Mucosa of stomach (tissue), 1 donor: ENCODE data around the gene TAGAP.

Source experiments
- H3K27me3 ChIP-seq: one replicate; pipeline ENCODE4 v1.7.0; 2013; ENCODE audit warnings: mild to moderate bottlenecking, low read length; ENCODE audit not compliant: control insufficient read depth, insufficient read depth
- H3K36me3 ChIP-seq: one replicate; pipeline ENCODE4 v1.7.0; 2013; ENCODE audit warnings: low read length; ENCODE audit not compliant: control insufficient read depth, insufficient read depth
- H3K4me1 ChIP-seq: one replicate; pipeline ENCODE4 v1.7.0; 2013; ENCODE audit warnings: mild to moderate bottlenecking, low read length; ENCODE audit not compliant: control insufficient read depth, insufficient read depth
- H3K4me3 ChIP-seq: one replicate; pipeline ENCODE4 v1.7.0; 2013; ENCODE audit warnings: low read length
- H3K9ac ChIP-seq: one replicate; pipeline ENCODE4 v1.7.0; 2013; ENCODE audit warnings: mild to moderate bottlenecking, low read length, moderate library complexity
- H3K9me3 ChIP-seq: one replicate; pipeline ENCODE4 v1.7.0; 2013; ENCODE audit warnings: mild to moderate bottlenecking, low read length, moderate library complexity; ENCODE audit not compliant: control insufficient read depth
- donor health status: Pancreatic carcinoma.

TAGAP gene

GRCh38 chr6:159082039-159082815 is 37.4 kb upstream of the TAGAP start:
- peaks cover 5% of the 10 kb centered on the region for H3K27me3 ChIP-seq
- no peak overlapping the region for H3K9ac ChIP-seq
- no peaks in the 10 kb centered on the region for H3K9me3 ChIP-seq
- no peaks in the 10 kb centered on the region for H3K36me3 ChIP-seq
- H3K4me1 ChIP-seq: no peaks in the 10 kb centered on the region
- no peak overlapping the region for H3K4me3 ChIP-seq

DNA sequence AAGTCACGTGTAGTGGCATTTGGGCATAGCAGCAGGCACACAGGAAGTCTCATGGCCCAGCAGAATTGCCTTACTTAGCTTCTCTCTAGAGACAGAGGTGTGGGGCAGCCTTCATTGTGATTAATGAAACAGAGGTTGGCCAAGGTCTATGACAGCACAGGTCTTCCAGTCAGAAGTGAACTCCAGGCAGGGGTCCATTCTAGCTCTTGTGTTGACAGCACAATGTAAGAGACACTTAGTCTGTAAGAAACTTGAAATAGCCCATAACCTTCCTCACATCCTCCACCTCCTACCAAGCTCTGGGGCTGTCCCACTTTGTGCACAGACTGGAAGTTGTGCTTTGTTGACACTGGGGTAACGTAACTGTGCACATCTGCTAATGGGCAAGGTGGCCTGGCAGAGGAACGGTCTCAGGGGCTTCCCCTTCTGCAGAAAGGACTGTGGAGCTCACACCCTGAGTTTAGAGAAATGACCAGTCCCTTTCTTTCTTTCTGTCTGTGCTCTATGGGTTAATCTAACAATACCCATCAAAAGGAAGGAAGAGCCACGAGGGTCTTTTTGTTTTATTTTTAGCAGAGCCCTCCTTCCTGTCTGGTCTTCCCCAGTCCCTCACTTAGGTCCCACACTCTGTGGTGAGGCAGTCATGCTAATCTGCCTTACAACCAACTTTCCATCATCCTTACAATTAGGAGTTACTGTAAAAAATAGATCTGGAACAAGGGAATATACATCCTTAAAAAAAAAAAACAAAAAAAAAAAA is 35.6 kb upstream of the TAGAP start:
- Histone ChIP-seq H3K4me1 (no peaks in the 10 kb centered on the region), H3K27me3 (peaks cover 5% of the 10 kb centered on the region), H3K36me3 (no peaks in the 10 kb centered on the region), H3K9me3 (no peaks in the 10 kb centered on the region), H3K9ac (no peak overlapping the region), H3K4me3 (no peak overlapping the region)

- Histone ChIP-seq H3K9ac (no peak overlapping the region), H3K9me3 (no peaks in the 10 kb centered on the region), H3K36me3 (no peaks in the 10 kb centered on the region), H3K4me1 (no peaks in the 10 kb centered on the region), H3K4me3 (no peak overlapping the region), H3K27me3 (peaks cover 5% of the 10 kb centered on the region)
These were observed 34.6 kb upstream of the TAGAP start for GRCh38 chr6:159079367-159079766.

DNA sequence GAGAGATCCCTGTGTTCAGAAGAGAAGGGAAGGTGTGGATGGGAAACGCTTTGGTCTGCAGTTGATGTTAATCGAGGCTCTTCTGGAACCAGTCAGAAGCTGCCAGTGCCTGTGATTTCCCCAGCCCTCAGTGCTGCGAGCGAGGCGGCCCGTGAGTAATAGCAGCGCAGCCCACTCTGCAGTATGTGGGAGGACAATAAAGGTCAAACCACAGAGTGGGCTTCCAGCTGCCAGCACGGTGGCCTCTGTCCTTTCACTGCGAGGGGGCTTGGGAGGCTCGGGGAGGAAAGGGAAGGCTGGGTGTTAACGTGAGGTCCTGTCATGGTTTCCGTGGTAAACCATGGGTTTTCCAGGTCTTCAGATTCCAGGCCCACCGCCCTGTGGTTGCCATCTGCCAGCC is 32.3 kb upstream of the TAGAP start:
- Histone ChIP-seq H3K4me3 (no peak overlapping the region), H3K9ac (no peak overlapping the region), H3K36me3 (no peaks in the 10 kb centered on the region), H3K9me3 (no peaks in the 10 kb centered on the region), H3K4me1 (no peaks in the 10 kb centered on the region), H3K27me3 (peaks cover 5% of the 10 kb centered on the region)

DNA sequence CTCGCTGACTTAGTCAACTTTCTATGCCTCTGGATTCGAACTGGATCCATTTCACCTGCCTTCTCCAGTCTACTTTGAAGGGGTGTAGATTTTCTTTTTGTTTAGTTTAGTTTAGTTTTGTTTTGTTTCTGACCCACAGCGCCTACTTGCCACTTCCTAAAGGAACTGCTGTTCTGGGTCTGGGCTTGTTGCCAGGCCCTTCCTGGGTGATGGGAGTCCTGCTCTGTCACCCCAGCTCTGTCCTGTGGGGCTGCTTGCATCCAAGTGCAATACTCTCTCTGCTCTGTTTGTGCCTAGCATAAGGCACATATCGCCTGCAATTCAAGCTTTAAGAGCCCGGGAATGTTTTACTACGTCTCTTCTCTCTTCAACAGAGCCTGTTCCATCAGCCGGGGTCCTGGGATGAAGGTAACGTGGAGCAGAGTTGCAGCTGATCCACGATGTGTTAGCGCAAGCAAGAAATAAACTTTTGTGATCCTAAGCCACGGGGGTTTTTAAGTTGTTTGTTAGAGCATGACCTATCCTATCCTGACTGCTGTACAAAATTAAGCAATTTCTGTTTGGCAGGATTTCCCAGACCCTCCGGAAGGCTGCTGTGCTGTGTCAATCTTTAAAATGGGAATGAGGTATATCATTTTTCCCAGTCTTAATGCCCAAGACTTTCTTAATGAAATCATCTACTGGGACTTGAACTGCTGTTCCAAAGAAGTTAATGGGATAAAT is 30.9 kb upstream of the TAGAP start:
- no peaks in the 10 kb centered on the region for H3K36me3 ChIP-seq
- no peak overlapping the region for H3K4me3 ChIP-seq
- no peaks in the 10 kb centered on the region for H3K4me1 ChIP-seq
- no peaks in the 10 kb centered on the region for H3K9me3 ChIP-seq
- H3K27me3 ChIP-seq: peaks cover 5% of the 10 kb centered on the region
- no peak overlapping the region for H3K9ac ChIP-seq

GRCh38 chr6:159074876-159075275 is 30.1 kb upstream of the TAGAP start:
- no peaks in the 10 kb centered on the region for H3K9me3 ChIP-seq
- H3K27me3 ChIP-seq: peaks cover 5% of the 10 kb centered on the region
- H3K4me3 ChIP-seq: no peak overlapping the region
- H3K4me1 ChIP-seq: no peaks in the 10 kb centered on the region
- H3K36me3 ChIP-seq: no peaks in the 10 kb centered on the region
- no peak overlapping the region for H3K9ac ChIP-seq

- H3K4me3 ChIP-seq: no peak overlapping the region
These were observed 29.4 kb upstream of the TAGAP start for GRCh38 chr6:159074120-159074684.

DNA sequence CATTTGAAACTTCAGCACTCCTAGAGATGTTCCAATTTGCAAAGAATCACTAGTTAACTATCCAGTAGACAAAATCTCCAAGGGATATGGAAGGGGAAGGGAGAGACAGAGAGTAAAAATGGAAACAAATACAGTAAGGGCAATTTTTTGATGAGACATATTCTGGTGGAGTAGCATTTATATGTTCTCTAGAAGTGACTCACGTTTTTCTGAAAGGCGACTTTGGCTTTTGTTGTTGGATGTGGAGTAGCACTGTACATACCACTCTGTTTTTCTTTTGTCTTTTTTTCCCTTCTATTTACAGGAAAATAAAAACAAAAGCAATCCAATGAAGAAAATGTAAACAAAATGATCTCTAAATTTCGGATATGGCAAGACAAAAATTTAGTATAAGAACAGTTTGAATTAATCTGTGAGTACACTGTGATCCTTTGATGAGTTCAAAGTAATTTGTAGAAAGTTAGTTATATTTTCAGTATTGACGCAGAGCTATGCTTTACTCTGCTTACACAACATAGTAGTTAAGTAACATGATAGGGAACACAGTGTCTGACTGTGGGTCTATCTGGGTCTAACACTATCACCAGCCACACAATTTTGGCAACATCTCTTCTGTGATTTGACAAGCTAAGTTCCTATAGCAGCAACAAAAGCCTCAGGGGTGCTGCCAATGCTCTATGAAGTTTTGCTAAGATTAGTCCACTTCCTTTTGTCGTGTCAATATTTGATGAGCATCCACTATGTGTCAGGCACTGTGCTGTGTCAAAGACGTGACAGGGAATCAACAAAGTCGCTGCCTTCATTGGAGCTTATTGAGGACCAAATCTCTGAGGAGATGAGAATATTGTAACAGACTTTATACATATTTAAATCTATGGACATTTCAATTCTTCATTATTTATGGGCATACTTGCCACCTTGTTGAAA is 27.3 kb upstream of the TAGAP start:
- Histone ChIP-seq H3K9ac (no peak overlapping the region), H3K4me3 (no peak overlapping the region), H3K36me3 (no peaks in the 10 kb centered on the region), H3K9me3 (no peaks in the 10 kb centered on the region), H3K27me3 (peaks cover 7% of the 10 kb centered on the region), H3K4me1 (no peaks in the 10 kb centered on the region)

More at GRCh38 chr6:159074120-159074684, 29.4 kb upstream of the TAGAP start:
- no peaks in the 10 kb centered on the region for H3K4me1 ChIP-seq
- no peaks in the 10 kb centered on the region for H3K36me3 ChIP-seq
- no peak overlapping the region for H3K9ac ChIP-seq
- H3K9me3 ChIP-seq: no peaks in the 10 kb centered on the region
- H3K27me3 ChIP-seq: peaks cover 8% of the 10 kb centered on the region

GRCh38 chr6:159068904-159069578 is 24.2 kb upstream of the TAGAP start:
- Histone ChIP-seq H3K27me3 (peaks cover 7% of the 10 kb centered on the region), H3K36me3 (no peaks in the 10 kb centered on the region), H3K4me1 (no peaks in the 10 kb centered on the region), H3K4me3 (no peak overlapping the region), H3K9me3 (no peaks in the 10 kb centered on the region), H3K9ac (no peak overlapping the region)

GRCh38 chr6:159067334-159067733 is 22.5 kb upstream of the TAGAP start:
- no peaks in the 10 kb centered on the region for H3K4me1 ChIP-seq
- no peaks in the 10 kb centered on the region for H3K36me3 ChIP-seq
- peaks cover 7% of the 10 kb centered on the region for H3K27me3 ChIP-seq
- H3K9ac ChIP-seq: no peak overlapping the region
- no peaks in the 10 kb centered on the region for H3K9me3 ChIP-seq
- no peak overlapping the region for H3K4me3 ChIP-seq

DNA sequence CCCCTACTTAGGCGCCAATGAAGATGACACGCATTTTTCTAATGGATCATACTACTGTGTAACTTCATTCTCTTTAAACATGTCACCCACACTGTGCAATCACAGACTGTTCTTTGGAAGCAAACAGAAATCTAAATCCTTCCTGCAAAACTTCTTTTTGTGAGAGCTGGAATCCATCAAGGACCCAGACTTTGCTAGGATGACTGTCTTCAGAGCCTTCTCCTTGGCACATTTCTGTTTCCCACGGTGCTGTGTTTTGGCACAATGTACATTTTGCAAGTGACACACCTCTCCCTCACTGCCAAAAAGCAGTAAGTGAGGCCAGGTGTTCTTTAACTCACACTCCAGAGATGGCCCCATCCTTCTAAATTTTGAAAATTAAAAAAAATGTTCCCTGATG is 21.7 kb upstream of the TAGAP start:
- H3K36me3 ChIP-seq: no peaks in the 10 kb centered on the region
- no peak overlapping the region for H3K4me3 ChIP-seq
- H3K9me3 ChIP-seq: no peaks in the 10 kb centered on the region
- no peaks in the 10 kb centered on the region for H3K4me1 ChIP-seq
- H3K9ac ChIP-seq: no peak overlapping the region
- peaks cover 7% of the 10 kb centered on the region for H3K27me3 ChIP-seq
